HG03280 (cell line): Measurements from ENCODE around the gene CALHM6.
A peak's percentile ranks its signal among the peaks of the same experiment; 100 is the strongest.

Experiments used
- ATAC-seq: cut with Tn5 transposase; IDR thresholded peaks from one replicate; pipeline ENCODE4 v1.9.1; 2021; ENCODE audit warnings: mild to moderate bottlenecking, moderate library complexity; ENCODE audit not compliant: unreplicated experiment

The CALHM6 gene

DNA sequence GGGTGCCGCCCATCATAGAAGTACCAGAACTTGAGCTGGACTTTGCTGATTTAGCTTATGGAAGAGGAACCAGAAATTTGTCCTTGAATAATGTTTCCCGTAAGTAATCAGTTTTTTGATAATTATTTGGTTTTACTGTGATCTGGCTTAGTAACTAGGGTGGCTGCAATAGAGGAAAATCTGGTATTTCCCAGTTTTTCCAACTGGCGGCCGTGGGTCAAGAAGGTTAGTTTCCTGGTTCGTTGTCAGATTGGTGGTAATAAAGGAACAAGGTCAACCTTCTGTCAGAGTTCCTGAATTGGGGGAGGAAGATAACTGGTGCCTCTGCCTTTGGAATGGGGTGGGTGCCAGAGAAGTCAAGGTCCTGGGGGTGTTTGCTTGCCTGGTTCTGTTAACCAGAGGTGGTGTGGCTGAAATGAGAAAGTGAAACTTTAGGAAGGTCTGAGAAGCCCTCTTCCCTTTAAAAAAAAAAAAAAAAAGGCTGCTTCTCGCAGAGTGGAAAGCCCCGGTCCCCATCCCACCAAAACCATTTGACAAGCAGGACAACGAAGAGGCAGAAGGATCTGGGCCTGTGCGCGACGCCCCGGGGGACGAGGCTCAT lies at the start of gene CALHM6:
Gene CALHM6 (plus strand): TSS at position 45 of the 601 bp plus-strand sequence. CDS start 555 bp downstream, at position 600.
- peak; percentile 7 for ATAC-seq

DNA sequence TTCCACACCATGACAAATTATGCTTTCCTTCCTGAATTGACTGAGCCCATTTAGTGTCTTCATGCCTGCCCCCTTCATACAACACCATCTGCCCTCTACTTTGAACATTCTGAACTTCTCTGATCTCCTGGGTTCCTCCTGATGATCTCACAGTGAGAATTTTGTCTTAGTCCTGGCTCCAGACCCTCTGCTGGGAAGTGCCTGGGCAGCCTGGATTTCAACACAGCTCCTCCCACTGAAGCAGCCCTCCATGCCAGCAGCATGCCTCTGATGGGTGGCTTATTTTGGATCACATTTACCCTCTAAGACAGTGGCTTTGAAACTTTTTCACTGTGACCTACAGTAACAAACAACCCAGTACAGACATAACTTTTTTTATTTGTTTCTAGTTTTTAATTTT lies 48.9 kb upstream of the CALHM6 start:
- no peak for ATAC-seq

DNA sequence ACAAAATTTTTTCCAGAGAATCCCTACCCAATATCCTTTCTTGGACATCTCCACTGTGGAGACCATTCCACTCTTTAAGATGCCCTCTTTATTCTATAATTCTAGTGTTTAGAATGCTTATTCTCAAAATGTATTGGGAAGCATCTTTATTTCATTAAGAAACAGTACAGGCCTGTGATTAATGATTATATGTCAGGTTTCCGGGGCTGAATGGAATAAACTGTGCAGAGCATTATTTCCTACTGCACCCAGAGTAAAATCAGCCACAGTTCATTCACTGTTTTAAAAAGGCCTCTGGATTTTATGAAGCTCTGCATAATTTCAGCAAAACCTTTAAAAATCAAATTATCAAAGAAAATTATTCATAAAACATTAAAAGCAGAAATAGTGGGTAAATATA lies 47.8 kb upstream of the CALHM6 start:
- no peak for ATAC-seq

DNA sequence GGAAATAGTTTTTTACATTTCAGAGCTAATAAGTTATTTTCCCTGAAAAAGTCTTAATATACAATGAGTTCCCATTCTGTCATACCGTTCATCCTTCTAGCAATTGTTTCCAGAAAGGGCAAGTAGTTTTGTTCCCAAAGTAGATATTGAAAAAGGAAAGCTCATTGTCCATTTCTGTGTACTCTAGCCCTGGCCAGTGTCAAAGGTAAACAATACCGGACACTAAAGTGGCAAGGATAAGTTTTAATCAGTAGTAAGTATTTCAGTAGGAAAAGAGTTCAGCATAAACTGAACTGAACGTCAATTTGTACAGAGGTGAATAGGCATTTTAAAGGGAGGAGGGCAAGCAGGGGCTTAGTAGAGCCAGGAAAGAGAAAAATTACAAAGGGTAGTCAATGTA lies 43.5 kb upstream of the CALHM6 start:
- no peak for ATAC-seq

DNA sequence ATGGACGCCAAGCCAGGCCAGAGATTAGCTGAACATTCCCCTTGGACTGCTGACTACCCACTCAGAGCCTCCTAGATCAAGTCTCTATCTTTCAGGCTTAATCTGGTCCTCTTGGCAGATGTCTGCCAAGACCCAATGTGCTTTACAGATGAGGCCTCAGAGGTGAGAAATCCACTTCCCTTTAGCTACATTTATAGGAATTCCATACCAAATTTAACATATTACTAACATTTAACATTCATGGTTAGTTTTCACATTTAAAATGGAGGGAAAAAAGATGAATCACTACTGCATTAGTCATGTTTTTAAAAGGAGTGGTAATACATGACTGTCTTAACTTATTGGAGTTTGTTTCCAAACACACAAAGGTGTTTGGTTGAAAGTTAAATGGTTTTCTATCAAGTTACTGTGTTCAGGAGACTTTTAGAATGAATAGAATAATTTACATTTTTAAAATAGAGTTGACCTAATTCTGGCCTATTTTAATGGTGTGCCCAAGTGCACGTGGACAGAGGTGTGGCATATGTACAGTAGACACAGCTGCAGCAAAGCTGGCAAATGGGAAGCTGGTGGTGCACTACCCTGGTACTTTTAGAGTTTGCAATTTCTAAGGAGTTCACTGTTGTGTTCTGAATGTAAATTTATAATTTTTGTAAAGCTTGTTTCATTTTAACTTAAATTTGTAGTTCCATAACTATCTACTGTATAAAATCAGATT lies 41.9 kb upstream of the CALHM6 start:
- ATAC-seq = no peak

DNA sequence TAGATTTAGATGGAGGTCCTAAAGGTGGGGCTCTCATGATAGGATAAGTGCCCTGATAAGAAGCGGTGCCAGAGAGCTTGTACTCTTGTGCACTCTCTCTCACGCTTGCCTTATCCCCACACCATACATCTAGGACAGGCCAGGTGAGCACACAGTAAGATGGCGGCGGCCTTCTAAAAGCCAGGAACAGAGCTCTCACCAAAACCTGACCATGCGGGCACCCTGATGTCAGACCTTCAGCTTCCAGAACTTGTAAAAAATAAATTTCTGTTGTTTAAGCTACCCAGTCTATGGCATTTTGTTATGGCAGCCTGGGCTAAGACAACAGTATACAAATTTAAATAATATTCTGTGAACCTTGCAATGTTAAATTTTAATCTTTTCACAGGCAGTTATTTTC lies 40.8 kb upstream of the CALHM6 start:
- ATAC-seq = no peak

DNA sequence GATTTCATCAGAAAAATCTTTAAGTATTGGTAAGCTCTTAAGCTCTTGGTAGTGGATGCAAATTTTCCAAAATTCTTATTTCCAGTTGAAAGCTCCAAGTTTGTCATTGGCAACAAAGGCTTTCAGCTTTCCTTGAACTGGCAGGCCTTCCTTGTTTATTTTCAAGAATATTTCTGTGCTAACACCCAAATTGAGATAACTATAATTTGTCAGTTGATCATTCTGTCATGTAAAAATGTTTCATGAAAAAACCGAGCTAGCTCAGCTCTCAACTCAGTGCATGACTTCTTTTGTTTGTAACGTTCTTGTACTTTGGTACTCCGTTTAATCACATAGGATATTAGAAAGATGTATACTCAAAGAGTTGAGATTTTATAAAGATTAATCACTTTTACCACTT lies 38.9 kb upstream of the CALHM6 start:
- no peak for ATAC-seq

DNA sequence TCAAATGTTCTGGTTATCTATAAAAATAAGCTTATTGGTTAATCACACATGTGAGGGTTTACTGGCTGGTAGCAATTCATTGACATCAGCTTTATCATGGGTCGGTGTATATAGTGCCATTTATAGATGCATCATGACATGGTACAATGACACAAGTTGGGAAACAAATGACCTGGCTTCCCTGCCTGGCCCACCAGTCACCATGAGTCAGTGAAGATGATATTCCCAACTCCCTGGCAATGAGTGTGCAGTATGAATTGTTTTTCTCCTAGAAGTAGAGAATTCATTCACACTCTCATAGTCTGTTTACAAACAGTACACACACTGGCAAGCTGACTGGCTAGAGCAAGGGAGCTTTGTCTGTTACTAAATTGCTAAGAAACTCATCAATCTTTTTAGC lies 37.2 kb upstream of the CALHM6 start:
- no peak for ATAC-seq

DNA sequence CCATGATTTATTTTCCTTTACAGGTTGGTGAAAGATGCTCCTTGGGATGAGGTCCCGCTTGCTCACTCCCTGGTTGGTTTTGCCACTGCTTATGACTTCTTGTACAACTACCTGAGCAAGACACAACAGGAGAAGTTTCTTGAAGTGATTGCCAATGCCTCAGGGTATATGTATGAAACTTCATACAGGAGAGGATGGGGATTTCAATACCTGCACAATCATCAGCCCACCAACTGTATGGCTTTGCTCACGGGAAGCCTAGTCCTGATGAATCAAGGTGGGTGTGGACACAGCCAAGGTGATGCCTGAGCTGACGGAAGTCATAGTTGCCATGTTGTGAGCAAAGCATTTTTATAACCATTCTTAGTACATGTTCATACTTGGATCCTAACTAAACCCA lies 34.6 kb upstream of the CALHM6 start:
- ATAC-seq = no peak

DNA sequence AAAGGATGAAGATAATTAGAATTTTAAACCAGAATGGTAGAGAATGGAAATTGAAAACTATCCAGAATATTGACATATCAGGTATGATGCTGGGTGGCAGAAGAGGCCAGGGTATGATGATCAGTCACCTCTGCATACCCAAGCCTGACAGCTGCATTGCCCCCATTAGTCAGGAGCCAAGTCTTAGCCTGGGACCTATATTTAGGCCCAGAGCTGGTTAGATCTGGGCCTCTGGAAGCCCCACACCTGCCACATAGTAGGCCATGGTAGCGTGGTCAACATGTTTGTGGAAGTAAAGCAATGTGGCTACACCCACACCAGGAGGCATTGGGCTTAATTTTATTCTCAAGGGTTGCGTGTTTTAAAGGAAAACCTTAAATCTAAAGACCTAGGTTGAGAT lies 32.1 kb upstream of the CALHM6 start:
- no peak for ATAC-seq

DNA sequence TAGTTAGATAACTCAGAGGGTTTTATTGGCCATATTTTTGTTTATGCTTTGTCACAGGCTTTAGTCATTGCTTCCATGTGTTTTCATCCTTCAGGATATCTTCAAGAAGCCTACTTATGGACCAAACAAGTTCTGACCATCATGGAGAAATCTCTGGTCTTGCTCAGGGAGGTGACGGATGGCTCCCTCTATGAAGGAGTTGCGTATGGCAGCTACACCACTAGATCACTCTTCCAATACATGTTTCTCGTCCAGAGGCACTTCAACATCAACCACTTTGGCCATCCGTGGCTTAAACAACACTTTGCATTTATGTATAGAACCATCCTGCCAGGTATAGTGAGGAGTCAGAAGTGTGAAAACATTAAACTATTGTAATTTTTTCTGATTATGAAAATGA lies 30.3 kb upstream of the CALHM6 start:
- ATAC-seq = no peak

DNA sequence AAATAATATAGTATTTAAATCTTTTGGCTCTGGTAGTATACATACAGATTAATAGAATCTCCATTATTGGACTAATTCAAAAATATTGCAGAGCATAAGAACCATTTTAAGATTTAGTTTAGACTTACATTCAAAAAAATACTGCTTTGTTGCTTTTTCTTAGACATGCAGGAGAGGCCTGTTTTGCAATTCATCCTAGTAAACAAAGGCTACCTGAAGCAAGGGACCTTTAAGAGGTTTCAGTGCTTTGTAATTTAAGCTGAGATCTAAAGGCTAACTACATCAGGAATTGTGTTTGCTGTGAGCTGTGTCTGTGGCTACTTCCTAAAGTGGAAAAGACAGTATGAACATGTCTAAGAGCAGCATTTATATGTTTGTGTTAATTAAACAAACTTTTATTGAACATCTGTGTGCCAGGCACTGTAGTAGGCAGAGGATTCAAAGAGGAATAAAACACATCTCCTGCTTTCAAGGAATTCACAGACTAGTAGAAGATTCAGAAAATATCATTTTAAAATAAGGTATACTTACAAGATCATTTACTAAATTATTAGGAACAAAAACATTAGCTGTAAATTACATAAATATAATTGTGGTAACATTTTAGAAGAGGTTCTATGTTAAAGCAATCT lies 29.1 kb upstream of the CALHM6 start:
- no peak for ATAC-seq

DNA sequence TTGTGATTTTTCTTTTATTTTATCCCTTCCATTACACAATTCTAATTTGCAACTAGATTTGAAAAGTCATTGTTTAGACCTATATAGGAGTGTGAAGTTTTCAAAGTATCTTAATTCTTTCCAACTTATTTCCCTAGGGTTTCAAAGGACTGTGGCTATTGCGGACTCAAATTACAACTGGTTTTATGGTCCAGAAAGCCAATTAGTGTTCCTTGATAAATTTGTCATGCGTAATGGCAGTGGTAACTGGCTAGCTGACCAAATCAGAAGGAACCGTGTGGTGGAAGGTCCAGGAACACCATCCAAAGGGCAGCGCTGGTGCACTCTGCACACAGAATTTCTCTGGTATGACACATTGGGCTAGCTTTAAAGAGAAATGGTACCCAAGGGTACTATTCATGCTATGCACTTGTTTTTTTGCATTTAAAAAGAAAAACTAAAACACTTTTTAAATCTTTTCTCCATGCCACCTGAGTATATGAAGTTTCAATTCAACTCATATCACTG lies 27.9 kb upstream of the CALHM6 start:
- ATAC-seq = no peak

DNA sequence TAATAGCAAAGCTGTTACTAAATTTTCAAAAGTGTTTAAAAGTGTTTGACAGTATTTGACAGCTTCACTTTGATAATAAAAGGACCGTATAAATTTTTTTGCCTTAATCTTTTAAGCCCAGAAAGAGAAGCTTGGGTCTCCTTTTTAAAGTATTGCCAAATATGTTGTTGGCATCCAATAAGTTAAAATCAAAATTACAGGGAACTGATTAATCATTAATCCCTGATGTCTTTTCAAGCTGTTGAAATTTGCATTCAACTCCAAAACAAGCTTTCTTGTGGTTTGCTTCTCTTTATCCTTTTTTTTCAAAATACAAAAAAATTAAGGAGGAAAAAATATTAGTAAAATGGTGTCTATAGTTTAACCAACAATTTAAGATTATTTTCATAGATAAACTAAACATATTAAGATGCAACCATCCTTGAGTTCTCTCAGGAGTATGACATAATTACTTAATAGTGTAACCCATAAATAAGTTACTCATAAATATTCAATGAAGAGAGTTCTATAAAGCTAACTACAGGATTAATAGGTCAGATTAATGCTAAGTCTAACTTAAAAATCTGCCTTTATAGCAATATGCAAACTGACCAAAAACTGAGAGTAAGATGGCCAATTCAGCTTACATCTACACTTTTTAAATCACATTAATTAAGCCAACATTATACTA lies 27.0 kb upstream of the CALHM6 start:
- ATAC-seq = no peak

DNA sequence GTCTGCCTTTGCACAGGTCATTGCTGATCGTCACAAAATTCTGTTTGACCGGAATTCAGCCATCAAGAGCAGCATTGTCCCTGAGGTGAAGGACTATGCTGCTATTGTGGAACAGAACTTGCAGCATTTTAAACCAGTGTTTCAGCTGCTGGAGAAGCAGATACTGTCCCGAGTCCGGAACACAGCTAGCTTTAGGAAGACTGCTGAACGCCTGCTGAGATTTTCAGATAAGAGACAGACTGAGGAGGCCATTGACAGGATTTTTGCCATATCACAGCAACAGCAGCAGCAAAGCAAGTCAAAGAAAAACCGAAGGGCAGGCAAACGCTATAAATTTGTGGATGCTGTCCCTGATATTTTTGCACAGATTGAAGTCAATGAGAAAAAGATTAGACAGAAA lies 24.6 kb upstream of the CALHM6 start:
- no peak for ATAC-seq

DNA sequence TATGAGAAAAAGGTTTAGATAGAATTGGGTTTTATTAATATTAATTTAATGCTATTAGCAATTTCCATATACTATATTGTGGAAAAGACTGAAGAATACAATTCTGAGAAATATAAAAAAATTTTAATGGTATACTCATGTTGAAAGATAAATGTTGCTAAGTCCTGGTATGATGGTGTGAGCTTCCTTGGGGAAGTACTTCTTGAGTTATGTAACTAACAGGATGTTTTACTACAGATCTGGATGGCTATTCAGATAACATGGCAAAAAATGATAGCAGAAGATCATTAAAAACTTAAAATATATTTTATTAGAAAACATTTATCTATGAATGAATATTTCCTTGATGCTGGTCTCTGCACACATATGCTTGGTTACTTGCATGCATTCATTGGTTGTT lies 23.5 kb upstream of the CALHM6 start:
- ATAC-seq = no peak

DNA sequence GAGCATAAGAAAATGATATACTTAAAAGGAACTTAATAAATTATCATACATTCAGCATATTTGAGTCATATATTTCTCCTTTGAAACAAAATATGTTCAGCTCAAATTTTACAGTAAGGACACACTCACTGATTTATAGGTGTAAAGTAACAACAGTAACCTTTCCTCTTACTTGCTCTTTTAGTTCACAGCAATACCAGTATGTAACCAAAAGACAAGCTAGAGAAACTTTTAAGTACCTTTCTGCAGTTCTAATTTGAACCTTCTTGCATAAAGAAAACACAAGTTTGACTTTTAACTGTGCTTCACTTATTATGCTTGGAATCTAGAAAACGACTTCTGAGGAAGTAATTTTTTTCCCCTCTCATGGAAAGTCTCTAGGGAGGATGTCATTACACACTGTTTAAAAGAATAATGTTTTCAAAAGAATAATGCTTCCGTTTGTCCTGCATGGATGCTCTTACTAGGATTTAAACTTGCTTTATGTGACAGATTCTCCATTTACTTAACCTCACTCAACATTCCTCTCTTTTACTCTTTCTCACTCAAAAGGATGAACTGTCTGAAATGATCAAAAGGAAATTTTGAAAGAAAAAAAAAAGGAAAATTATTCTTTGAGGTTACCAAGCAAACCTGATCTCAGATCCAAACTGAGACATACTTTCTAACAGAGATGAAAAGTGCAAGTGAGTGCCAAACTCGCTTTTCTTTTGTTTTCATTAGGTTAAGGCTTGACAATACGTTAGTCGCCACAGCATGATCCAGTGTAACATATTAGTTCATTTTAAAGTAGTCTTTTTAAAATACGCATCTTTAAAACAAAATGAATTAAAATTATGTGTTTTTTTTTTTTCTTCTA lies 22.4 kb upstream of the CALHM6 start:
- ATAC-seq = no peak

DNA sequence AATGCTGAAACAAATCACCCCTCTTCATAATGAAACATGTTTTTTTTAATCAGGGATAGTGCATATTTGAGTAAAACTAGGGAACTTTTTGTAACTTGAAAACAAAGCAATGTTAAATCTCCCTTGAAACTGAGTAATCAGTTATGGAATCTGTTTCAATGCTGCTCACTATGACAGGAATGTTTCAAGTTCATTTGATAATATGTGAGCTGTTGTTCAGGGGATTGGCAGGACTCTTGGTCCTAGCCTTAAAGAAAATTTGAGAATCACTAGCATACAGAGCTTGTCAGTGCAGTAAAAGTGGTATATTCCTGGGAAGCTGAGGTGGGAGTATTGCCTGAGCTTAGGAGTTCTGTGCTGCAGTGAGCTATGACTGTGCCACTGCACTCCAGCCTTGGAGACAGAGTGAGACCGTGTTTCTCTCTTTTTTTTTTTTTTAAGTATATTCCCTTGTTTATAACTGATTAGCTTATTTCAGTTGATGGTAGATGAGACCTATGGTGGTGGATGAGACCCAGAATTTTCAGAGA lies 21.6 kb upstream of the CALHM6 start:
- ATAC-seq = no peak

DNA sequence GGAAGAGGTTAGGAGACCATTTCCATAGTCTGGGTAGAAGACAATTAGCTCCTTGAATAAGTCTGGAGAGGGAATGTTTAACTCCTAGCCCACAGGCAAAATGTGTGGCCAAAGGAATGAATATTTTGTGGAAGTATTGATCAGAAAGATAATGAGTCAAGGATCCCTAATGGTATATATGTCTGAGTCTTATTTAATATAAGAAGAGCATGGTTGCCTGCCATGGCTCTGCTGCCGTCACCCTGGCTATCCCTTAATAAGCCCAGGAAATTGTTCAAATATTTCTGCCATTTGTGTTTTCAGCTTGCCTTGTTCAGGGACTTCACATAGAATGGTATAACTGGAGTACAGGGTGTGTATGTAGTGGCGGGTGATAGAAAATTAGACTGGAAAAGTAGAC lies 18.1 kb upstream of the CALHM6 start:
- no peak for ATAC-seq

DNA sequence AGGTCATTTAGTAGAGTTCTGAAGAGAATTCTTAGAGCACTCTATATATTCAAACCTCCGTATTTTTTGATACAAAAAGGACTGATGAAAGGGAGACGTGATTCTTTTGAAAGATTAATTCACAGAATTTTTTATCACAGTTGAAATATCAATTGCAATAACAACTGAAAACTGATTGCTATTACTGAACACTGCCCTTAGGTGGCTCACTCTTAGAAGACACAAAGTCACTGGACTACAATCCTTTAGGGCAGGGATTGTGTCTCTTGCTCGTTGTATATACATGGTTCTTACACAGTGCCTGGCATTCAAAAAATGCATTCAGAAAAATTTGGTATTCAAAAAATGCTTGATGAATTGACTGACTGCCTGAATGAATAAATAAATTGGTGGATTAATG lies 17.1 kb upstream of the CALHM6 start:
- peak; percentile 69 for ATAC-seq

DNA sequence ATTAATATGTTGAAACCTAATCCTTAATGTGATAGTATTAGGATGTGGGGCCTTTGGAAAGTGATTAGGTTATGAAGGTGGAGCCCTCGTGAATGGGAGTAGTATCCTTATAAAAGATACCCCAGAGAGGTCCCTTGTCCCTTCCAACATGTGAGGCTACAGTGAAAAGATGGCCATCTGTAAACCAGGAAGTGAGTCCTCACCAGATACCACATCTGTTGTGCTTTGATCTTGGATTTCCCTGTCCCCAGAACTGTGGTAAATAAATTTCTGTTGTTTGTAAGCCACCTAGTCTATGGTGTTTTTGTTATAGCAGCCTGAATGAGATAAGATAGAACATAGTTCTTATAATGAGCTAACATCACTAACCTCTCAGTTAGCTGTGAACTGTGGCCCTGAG lies 16.6 kb upstream of the CALHM6 start:
- ATAC-seq = no peak
